ENCODE measurements around the gene CDC5L.
A peak's percentile ranks its signal among the peaks of the same experiment; 100 is the strongest.
"Not testable (repeated sequence)": the region's sequence is repeated elsewhere in the genome, so short reads cannot be mapped to it uniquely, and the experiment has no call there.

Gene CDC5L

GRCh38 chr6:44415449-44415848 is 27.9 kb downstream of the CDC5L start:
- DNase-seq (ENCODE audit: low read depth in 2 of 2): no peak

DNA sequence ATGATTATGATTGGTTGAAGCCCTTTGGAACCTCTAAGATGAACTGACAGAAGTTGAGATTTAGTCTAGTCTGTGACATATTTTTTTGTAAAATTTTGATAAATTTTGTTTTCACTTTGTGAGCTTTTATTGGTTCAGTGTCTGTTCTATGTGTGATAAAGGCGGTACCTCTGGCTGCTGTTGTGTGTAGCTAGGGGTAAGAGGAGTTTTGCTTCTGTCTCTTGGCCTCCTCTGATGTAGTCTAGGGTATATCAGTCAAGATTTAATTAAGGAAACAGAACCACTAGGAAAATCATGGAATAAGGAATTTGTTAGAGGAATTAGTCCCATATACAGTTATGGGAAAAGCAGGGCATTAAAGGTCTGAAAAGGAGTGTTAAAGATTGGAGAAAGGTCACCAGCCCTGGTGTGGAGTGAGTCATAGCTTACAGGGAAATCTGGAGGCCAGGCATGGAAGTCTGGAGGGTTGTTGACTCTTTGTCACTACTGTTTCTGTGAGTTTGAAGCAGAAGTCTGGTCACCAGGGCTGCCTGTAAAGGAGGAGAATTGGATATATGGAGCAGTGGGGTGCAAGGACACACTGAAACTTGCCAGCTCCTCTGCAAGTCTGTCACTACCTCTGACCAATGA is 28.5 kb downstream of the CDC5L start:
- DNase-seq (ENCODE audit: low read depth in 2 of 2): no peak

DNA sequence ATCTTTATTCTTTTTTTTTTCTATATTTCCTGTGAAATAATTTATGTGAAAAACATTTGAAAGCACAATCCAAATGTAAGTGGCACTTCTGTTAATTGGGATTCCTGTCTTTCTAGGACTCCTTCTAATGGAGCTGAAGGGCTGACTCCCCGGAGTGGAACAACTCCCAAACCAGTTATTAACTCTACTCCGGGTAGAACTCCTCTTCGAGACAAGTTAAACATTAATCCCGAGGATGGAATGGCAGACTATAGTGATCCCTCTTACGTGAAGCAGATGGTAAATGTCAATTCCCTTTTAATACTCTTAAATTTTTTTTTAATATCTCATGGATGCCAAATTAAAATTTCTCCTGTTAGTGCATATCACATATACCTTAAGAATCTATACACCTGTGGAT is 35.0 kb downstream of the CDC5L start:
- no peak for DNase-seq (ENCODE audit: low read depth in 2 of 2)

- DNase-seq (ENCODE audit: low read depth in 2 of 2): no peak
Observed at GRCh38 chr6:44423306-44423705, 35.8 kb downstream of the CDC5L start.

- DNase-seq (ENCODE audit: low read depth in 2 of 2): no peak
Observed at GRCh38 chr6:44425951-44426350, 38.4 kb downstream of the CDC5L start.

DNA sequence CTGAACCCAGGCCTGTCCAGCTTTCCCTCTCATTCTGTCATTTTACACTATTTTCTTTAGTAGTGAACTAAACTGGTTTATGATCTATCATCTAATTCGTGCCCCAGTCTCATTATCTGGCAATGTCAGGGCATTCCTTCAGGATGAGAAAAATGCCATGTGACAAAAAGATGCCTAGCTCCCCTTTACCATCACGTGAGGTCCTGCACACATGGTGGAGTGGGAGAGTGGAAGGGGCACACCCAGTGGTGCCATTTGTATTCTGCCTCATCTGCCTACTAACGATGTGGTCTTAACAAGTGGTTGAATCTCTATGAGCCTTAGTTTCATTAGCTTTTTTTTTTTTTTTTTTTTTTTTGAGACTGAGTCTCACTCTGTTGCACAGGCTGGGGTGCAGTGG is 41.2 kb downstream of the CDC5L start:
- DNase-seq (ENCODE audit: low read depth in 2 of 2): no peak

DNA sequence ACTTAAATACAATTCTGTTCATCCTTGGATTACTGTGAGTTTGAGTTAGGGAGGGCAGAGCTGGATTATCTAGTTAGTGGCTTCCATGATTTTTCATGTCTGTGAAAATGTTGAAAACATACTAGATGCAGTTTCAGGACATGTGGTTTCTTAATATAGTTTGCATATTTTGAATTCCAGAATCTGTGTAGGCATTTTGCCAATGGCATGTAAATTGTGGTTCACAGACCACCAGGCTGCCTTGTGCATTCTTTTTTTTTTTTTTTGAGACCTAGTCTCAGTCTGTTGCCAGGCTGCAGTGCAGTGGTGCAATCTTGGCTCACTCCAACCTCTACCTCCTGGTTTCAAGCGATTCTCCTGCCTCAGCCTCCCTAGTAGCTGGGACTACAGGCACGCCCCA is 42.8 kb downstream of the CDC5L start:
- no peak for DNase-seq (ENCODE audit: low read depth in 2 of 2)

- DNase-seq (ENCODE audit: low read depth in 2 of 2): peak in 1 of 2 donors; percentile 14
Observed at GRCh38 chr6:44431118-44431725, 43.7 kb downstream of the CDC5L start.

GRCh38 chr6:44432227-44432626 is 44.7 kb downstream of the CDC5L start:
- no peak for DNase-seq (ENCODE audit: low read depth in 2 of 2)

GRCh38 chr6:44432726-44433125 is 45.2 kb downstream of the CDC5L start:
- DNase-seq (ENCODE audit: low read depth in 2 of 2): no peak

GRCh38 chr6:44435500-44435899 is 48.0 kb downstream of the CDC5L start:
- no peak for DNase-seq (ENCODE audit: low read depth in 2 of 2)

DNA sequence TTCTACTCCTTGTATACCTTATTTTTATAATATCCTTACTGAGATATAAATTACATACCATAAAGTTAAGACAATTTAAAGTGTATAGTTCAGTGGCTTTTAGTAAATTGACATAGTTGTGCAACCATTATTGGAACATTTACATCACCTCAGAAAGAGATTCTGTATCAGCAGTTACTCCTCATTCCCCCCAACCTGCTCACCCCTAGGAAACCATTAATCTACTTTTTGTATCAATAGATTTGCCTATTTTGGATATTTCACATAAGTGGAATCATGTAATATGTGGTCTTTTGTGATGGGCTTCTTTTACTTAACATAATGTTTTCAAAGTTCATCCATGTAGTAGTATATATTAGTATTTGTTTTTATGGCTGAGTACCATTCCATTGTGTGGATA is 51.3 kb downstream of the CDC5L start:
- no peak for DNase-seq (ENCODE audit: low read depth in 2 of 2)

- no peak for DNase-seq (ENCODE audit: low read depth in 2 of 2)
Observed at GRCh38 chr6:44439270-44440045, 52.0 kb downstream of the CDC5L start.

- DNase-seq (ENCODE audit: low read depth in 2 of 2): no peak
Observed at GRCh38 chr6:44441091-44441855, 53.8 kb downstream of the CDC5L start.

GRCh38 chr6:44442236-44442635 is 54.7 kb downstream of the CDC5L start:
- no peak for DNase-seq (ENCODE audit: low read depth in 2 of 2)

- no peak for DNase-seq (ENCODE audit: low read depth in 2 of 2)
Observed at GRCh38 chr6:44442833-44443444, 55.4 kb downstream of the CDC5L start.

DNA sequence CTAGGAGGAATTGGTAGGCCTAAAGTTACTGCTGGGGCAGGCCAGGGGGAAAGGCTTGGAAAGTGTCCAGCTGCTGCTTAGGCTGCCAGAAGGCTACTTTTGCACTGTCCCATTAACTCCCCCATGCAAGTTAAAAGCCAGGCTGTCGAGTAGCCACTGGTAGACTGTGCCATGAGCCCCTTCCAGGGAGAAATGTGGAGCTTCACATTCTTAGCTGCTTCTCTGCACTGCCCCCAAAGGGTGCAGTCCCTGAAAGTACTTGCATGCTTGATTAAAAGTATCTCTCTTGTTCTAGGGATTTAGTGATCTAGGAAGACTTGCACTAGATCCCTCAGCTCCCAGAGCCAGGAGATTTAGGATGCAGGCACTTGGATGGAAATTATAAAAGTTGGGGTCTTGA is 57.3 kb downstream of the CDC5L start:
- no peak for DNase-seq (ENCODE audit: low read depth in 2 of 2)

- DNase-seq (ENCODE audit: low read depth in 2 of 2): no peak
Observed at GRCh38 chr6:44446626-44447300, 59.3 kb downstream of the CDC5L start.

DNA sequence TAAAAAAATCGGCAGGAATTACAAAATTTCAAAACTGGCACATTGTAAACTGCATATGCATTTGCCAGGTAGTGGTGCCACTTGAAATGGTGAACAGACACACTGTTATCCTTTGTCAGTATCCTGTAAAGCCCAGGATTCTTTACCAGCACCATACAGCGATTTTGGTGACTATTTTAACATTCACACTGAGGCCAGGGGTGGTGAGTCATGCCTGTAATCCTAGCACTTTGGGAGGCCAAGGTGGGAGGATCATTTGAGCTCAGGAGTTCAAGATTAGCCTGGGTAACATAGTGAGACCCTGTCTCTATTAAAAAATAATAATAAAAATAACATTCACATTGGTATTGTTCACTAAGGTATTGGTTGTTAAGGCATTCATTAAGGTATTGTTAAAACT is 61.7 kb downstream of the CDC5L start:
- DNase-seq (ENCODE audit: low read depth in 2 of 2): not testable (repeated sequence)

DNA sequence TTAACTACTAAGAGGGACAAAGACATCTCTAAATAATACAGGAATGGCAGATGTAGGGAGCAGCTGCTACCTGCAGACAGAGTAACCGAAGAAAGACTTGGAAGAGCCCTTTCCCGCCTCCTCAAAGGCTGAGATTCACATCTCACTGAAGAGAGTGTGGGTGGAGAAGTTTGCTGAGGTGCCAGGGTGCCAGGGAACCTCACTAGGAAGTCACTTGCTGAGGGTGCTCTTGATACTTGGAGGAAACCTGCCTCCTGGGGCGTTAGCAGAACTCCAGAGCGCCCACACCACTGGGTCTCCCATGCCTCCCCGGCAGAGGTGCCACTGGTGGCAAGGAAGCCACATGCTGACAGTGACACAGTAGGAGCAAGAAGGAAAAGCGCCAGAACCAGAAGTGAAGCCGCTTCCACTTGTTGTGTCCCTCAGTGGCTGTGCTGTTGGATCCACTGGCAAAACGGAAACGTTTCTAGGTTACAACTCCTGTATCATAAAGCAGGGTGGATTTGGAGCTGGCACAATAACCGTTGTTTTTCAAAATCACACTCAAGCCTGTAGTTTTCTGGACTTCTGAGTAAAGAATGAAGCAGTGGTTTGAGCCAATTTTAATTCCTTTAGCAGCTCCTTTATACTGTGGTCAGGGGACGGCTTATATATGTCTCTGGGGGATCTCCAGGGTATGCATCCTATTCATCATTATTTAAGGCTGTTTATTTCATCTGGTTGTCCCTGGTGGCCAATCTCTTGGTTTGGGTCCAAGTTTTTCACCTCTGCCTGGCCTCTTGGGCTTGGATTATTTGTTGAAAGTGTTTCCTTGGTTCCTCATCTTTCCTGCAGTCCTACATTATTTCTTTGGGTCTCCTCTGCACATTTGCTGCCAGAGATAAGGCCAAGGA is 64.5 kb downstream of the CDC5L start:
- DNase-seq (ENCODE audit: low read depth in 2 of 2): no peak

Data from stimulated activated CD4-positive, alpha-beta T cell treated with anti-CD3 and anti-CD28 coated beads, Interleukin-15, amount 100 ng/mL, for 48 hours (primary cell).